GM12865 (cell line): ENCODE data around the gene CDH4.

ENCODE experiments used
- DNase-seq: peaks from one replicate; pipeline ENCODE4 v3.0.0; 2010; ENCODE audit warnings: low read depth
- H3K4me3 ChIP-seq: 2 replicates; pipeline ENCODE4 v1.5.1; 2011; ENCODE audit warnings: mild to moderate bottlenecking, low read depth, low read length, control low read depth
- TF ChIP-seq, protein P1 (sequence below): IDR thresholded peaks from 2 replicates; pipeline ENCODE4 v1.5.1; 2011; ENCODE audit warnings: low read length, control low read depth, low read depth, inconsistent platforms; ENCODE audit not compliant: insufficient read depth; ENCODE audit errors: missing control alignments

Gene CDH4

DNA sequence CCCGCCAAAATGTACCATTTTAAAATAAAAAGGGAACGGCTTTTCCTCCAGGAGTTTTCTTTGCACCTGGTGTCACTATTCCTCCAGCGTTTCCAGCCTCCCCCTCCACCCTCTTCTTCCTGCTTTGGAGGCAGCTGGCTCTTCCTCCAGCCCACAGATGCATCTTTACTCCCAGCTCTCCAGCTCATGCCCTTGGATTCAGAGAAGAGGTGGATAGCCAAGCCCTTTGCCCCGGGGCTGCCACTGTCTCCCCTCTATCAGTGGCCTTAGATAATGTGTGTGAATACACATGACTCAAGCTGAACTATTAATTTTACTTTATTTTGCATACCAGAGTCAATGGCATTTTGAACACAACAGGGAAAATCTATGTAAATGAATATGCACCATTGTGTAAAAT is 15.3 kb upstream of the CDH4 start:
- H3K4me3 ChIP-seq: no peak overlapping the region
- TF ChIP-seq, protein P1, sequence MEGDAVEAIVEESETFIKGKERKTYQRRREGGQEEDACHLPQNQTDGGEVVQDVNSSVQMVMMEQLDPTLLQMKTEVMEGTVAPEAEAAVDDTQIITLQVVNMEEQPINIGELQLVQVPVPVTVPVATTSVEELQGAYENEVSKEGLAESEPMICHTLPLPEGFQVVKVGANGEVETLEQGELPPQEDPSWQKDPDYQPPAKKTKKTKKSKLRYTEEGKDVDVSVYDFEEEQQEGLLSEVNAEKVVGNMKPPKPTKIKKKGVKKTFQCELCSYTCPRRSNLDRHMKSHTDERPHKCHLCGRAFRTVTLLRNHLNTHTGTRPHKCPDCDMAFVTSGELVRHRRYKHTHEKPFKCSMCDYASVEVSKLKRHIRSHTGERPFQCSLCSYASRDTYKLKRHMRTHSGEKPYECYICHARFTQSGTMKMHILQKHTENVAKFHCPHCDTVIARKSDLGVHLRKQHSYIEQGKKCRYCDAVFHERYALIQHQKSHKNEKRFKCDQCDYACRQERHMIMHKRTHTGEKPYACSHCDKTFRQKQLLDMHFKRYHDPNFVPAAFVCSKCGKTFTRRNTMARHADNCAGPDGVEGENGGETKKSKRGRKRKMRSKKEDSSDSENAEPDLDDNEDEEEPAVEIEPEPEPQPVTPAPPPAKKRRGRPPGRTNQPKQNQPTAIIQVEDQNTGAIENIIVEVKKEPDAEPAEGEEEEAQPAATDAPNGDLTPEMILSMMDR: no peak
- DNase-seq: no peak

DNA sequence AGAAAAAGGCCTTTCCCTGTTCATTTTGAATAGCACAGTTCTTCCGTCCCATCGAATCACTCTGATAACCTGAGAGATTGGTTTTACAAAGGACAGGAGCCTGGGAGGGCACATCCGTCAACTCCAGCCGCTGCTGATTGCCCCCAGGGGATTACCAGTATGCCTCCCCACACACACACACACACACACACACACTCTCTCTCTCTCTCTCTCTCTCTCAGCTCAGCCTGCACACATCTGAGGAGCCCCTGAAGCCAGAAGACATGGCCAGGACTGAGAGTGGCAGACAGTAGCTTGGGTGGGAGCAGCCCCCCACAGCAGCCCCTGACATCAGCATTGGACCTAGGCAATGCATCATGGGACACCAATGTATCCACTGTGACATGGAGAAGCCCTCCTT is 13.2 kb upstream of the CDH4 start:
- DNase-seq: no peak
- TF ChIP-seq, protein P1: no peak
- H3K4me3 ChIP-seq: no peak overlapping the region

DNA sequence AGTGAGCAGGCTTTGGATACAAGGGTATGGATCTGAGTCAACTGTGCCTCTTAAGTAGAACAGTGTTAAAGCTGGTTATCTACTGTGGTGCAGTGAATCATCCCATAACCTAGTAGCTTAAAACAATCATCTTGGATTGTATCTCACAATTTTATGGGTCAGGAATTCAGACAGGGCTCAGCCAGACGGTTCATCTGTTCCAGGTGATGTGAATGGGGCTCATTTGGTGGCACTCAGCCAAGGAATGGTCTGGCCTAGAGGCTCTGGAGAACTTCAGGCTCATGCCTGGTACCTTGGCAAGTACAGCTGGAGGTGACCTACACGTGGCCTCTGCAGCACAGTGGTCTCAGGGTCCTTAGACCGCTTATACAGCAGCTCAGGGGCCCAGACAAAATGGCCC is 11.2 kb upstream of the CDH4 start:
- no peak overlapping the region for H3K4me3 ChIP-seq
- no peak for DNase-seq
- TF ChIP-seq, protein P1: no peak

DNA sequence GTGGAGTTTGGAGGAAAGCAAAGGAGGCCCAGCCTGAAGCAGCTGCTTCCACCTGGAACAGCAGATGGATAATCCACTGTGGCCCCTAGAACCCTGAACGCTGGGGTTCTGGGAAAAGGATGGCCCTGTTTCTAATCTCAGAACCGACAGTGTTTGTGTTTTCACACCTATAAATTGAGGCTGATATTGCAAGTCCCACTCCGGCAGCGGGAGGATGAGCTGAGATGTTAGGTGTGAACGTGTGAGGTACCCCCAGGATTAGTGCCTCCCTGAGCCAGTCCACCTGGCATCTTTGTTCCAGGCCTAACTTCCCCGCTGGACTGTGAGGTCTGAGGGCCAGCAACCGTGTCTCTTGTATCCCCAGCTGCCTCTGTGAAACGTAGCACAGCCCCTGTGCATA is 7.8 kb upstream of the CDH4 start:
- TF ChIP-seq, protein P1: no peak
- DNase-seq: no peak
- H3K4me3 ChIP-seq: no peak overlapping the region

DNA sequence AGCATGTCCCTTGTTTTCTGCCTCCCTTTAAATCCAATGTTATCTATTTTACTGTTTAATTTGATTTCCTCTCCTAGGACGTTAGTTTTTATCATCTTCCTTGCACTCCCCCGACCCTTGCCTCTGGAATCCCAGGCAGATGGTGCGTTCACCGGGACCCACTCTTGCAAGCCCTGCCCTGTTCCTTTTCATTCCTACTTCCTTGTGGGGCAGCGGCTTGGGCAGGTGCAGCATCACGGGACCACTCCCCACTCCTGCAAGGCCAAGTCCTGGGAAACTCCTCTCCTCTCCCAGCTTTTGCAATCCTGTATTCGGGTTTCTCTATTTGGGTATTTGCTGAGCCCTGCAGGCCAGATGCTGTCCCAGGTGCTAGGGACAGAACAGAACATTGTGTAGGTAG is 5.8 kb upstream of the CDH4 start:
- DNase-seq: no peak
- H3K4me3 ChIP-seq: no peak overlapping the region
- TF ChIP-seq, protein P1: no peak

DNA sequence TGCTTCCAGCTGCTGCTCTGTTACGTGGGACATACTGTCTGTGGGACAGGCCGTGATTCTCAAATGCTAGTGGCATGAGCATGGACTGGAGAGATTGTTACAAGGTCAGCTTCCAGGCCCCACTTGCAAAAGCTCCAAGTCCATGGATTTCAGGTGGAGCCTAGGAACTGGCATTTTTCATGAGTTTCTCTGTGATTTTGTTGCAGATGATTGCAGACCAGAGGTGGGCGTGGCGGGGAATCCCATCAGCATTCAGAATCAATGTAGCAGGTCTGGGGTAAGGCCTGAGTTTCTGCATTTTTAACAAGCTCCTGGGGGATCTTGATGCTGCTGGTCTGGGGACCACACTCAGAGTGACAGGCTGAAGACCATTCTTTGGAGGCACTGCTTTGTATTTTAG is 2.4 kb upstream of the CDH4 start:
- DNase-seq: no peak
- no peak overlapping the region for H3K4me3 ChIP-seq
- TF ChIP-seq, protein P1: no peak

DNA sequence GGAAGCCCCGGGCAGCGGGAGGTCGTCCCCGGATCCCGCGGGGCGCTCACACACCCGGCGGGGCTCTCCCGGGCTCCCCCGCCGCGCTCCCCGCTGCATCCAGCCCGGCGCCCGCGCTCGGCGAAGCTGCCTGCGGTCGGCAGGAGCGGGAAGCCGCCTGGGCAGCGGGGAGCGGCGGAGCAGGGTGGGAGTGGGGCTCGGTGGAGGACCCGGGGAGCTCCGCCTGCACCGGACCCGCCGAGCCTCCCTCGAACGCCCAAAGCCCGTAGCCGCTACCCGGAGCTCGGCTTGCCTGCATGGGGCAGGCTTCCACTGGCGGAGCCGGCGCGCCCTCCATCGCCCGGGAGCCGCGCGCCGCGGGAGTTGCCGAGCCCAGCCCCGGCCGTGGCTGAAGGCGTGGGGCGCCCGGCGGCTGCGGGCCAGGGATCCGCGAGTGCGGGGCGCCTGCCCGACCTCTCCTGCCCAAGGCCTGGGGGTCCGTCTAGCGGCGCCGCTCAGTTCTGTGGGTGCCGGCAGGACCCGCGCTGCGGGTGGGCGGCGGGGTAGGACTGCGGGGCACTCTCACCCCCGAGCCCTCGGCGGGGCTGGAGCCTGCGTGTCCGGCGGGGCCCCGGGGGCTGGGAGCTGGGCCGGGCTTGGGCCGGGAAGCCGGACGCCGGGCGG is 671 bp downstream of the CDH4 start:
- no peak for DNase-seq
- TF ChIP-seq, protein P1: no peak
- H3K4me3 ChIP-seq: no peak overlapping the region
